K562 (cell line): ENCODE measurements around the gene DCLK1.

Experiments used
- FOXK2 ChIP-seq, 2 experiments: fragments of 450-650 bp; IDR thresholded peaks in 1 of 2; conservative IDR thresholded peaks in 1 of 2; 2 replicates each; pipeline ENCODE4 v1.6.1; 2016; ENCODE audit warnings: low read depth in 2 of 2, mild to moderate bottlenecking in 1 of 2
- POLR3A ChIP-seq: IDR thresholded peaks from 2 replicates; pipeline ENCODE4 v1.6.1; 2011; ENCODE audit warnings: borderline replicate concordance, mild to moderate bottlenecking, moderate library complexity; ENCODE audit not compliant: insufficient read length, insufficient read depth; ENCODE audit errors: extremely low read depth
- ZNF274 ChIP-seq: IDR thresholded peaks from 2 replicates; pipeline ENCODE4 v1.6.1; 2011; ENCODE audit warnings: low read depth, mild to moderate bottlenecking, low read length, moderate library complexity, borderline replicate concordance
- TF ChIP-seq, protein P1 (sequence below): fragments of 450-650 bp; formaldehyde crosslinking; IDR thresholded peaks from 2 replicates; pipeline ENCODE4 v1.4.0; 2022; ENCODE audit warnings: missing genetic modification characterization
- TF ChIP-seq, protein P2 (sequence below), 3 experiments: IDR thresholded peaks in 2 of 3; conservative IDR thresholded peaks in 1 of 3; 2 replicates each; pipeline ENCODE4 v1.5.1; 2011 to 2012; ENCODE audit warnings: low read length in 3 of 3, mild to moderate bottlenecking in 3 of 3, control low read depth in 2 of 3, improper control_type of control experiment in 1 of 3, inconsistent platforms in 1 of 3, low read depth in 1 of 3, mixed read lengths in 1 of 3, moderate library complexity in 1 of 3; ENCODE audit not compliant: insufficient read depth in 2 of 3
- TF ChIP-seq, protein P3 (sequence below), 2 experiments: IDR thresholded peaks in 1 of 2; conservative IDR thresholded peaks in 1 of 2; 2 replicates each; pipeline ENCODE4 v1.6.1; 2016; ENCODE audit warnings: low read depth in 2 of 2, mild to moderate bottlenecking in 1 of 2, missing compliant biosample characterization in 1 of 2, missing genetic modification characterization in 1 of 2, moderate library complexity in 1 of 2

DNA sequence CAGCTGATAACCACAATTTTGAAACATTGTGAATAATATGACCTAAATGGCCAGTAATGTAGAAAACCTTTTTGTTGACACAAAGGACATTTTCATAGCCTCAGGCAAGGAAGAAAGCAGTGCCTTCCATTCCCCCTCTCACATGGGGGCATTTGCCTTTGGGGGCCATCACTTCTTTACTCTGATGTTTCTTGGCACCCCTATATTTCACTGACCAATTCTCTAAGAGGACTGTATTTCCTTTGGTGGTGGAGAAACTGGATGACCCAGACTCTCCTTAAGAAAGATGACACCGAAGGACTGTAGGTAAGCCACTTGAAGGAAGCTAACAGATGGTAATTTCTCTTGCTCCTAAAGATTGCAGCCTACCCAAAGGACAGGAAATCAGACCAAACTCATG, 254.6 kb downstream of the DCLK1 start:
- TF ChIP-seq FOXK2 (conservative IDR thresholded peaks at IDR 0.05 in 1 of 2, IDR thresholded peaks at IDR 0.05 in 1 of 2; ENCODE audit: low read depth in 2 of 2) (no peak), ZNF274 (no peak), POLR3A (no peak)
- TF ChIP-seq, protein P1, sequence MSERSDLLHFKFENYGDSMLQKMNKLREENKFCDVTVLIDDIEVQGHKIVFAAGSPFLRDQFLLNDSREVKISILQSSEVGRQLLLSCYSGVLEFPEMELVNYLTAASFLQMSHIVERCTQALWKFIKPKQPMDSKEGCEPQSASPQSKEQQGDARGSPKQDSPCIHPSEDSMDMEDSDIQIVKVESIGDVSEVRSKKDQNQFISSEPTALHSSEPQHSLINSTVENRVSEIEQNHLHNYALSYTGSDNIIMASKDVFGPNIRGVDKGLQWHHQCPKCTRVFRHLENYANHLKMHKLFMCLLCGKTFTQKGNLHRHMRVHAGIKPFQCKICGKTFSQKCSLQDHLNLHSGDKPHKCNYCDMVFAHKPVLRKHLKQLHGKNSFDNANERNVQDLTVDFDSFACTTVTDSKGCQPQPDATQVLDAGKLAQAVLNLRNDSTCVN = no peak
- TF ChIP-seq, protein P2, sequence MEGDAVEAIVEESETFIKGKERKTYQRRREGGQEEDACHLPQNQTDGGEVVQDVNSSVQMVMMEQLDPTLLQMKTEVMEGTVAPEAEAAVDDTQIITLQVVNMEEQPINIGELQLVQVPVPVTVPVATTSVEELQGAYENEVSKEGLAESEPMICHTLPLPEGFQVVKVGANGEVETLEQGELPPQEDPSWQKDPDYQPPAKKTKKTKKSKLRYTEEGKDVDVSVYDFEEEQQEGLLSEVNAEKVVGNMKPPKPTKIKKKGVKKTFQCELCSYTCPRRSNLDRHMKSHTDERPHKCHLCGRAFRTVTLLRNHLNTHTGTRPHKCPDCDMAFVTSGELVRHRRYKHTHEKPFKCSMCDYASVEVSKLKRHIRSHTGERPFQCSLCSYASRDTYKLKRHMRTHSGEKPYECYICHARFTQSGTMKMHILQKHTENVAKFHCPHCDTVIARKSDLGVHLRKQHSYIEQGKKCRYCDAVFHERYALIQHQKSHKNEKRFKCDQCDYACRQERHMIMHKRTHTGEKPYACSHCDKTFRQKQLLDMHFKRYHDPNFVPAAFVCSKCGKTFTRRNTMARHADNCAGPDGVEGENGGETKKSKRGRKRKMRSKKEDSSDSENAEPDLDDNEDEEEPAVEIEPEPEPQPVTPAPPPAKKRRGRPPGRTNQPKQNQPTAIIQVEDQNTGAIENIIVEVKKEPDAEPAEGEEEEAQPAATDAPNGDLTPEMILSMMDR (IDR thresholded peaks at IDR 0.05 in 2 of 3, conservative IDR thresholded peaks at IDR 0.05 in 1 of 3; ENCODE audit: insufficient read depth in 2 of 3, low read depth in 1 of 3, low read length in 3 of 3) = no peak
- TF ChIP-seq, protein P3, sequence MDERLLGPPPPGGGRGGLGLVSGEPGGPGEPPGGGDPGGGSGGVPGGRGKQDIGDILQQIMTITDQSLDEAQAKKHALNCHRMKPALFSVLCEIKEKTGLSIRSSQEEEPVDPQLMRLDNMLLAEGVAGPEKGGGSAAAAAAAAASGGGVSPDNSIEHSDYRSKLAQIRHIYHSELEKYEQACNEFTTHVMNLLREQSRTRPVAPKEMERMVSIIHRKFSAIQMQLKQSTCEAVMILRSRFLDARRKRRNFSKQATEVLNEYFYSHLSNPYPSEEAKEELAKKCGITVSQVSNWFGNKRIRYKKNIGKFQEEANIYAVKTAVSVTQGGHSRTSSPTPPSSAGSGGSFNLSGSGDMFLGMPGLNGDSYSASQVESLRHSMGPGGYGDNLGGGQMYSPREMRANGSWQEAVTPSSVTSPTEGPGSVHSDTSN (CRISPR knock-in tag; IDR thresholded peaks at IDR 0.05; ENCODE audit: low read depth) = no peak
- TF ChIP-seq, protein P3 (tag; conservative IDR thresholded peaks at IDR 0.05; ENCODE audit: low read depth) = no peak
